ENCODE data around the gene KRT5. TPM values are rescaled to one million over a fixed set of nuclear protein-coding genes. Genes with fewer than 3 reads are reported as not detected.

The KRT5 gene
- total and polyA plus RNA-seq, 2 experiments from 2014 or later: not detected

- H3F3A ChIP-seq (ENCODE audit: insufficient read depth): no peaks in the 10 kb centered on the region
- no peak overlapping the region for H2AFZ ChIP-seq
- H3K27ac ChIP-seq: no peak overlapping the region
- 75% methylated on average over 4 of the region's 4 CpGs for WGBS, 2 experiments (ENCODE audit: low coverage in 1 of 2, low lambda C conversion rate in 2 of 2, missing lambda C conversion rate in 2 of 2)
- no peak overlapping the region for H3K9ac ChIP-seq
- H3K9me2 ChIP-seq (ENCODE audit: insufficient read depth): no peaks in the 10 kb centered on the region
- no peaks in the 10 kb centered on the region for H3K79me2 ChIP-seq (ENCODE audit: insufficient read depth)
- peaks cover 27% of the 10 kb centered on the region for H3K27me3 ChIP-seq (replicated peaks; ENCODE audit: insufficient read depth)
- H3K4me1 ChIP-seq (ENCODE audit: insufficient read depth): no peaks in the 10 kb centered on the region
- no peak overlapping the region for H3K4me2 ChIP-seq (ENCODE audit: unreplicated experiment)
- no peaks in the 10 kb centered on the region for H4K20me1 ChIP-seq (ENCODE audit: insufficient read depth)
- no peaks in the 10 kb centered on the region for H3K9me3 ChIP-seq (ENCODE audit: low read depth)
- no peak overlapping the region for H3K4me3 ChIP-seq
- DNase-seq: no peak
- no peaks in the 10 kb centered on the region for H3K36me3 ChIP-seq (ENCODE audit: low read depth)
- in situ Hi-C loops (cut with MboI): no loop called here
- TF ChIP-seq EZH2phosphoT487 (IDR thresholded peaks at IDR 0.05; ENCODE audit: insufficient read depth, low read depth): no peak
- no peak for TF ChIP-seq EZH2 (IDR thresholded peaks at IDR 0.05; ENCODE audit: insufficient read depth, poor library complexity, severe bottlenecking)
Observed at GRCh38 chr12:52523824-52524223, 3.6 kb upstream of the KRT5 start.

GRCh38 chr12:52522346-52523011 is 2.3 kb upstream of the KRT5 start:
- no peak overlapping the region for H3K4me3 ChIP-seq
- H3K9ac ChIP-seq: no peak overlapping the region
- H3K27ac ChIP-seq: no peak overlapping the region
- H3K9me2 ChIP-seq (ENCODE audit: insufficient read depth): no peaks in the 10 kb centered on the region
- H4K20me1 ChIP-seq (ENCODE audit: insufficient read depth): no peaks in the 10 kb centered on the region
- H3F3A ChIP-seq (ENCODE audit: insufficient read depth): no peaks in the 10 kb centered on the region
- TF ChIP-seq EZH2 (IDR thresholded peaks at IDR 0.05; ENCODE audit: insufficient read depth, poor library complexity, severe bottlenecking) (no peak), EZH2phosphoT487 (IDR thresholded peaks at IDR 0.05; ENCODE audit: insufficient read depth, low read depth) (no peak)
- no peaks in the 10 kb centered on the region for H3K9me3 ChIP-seq (ENCODE audit: low read depth)
- H3K36me3 ChIP-seq (ENCODE audit: low read depth): no peaks in the 10 kb centered on the region
- no peaks in the 10 kb centered on the region for H3K79me2 ChIP-seq (ENCODE audit: insufficient read depth)
- no peak overlapping the region for H2AFZ ChIP-seq
- no peak overlapping the region for H3K4me2 ChIP-seq (ENCODE audit: unreplicated experiment)
- no peaks in the 10 kb centered on the region for H3K4me1 ChIP-seq (ENCODE audit: insufficient read depth)
- peaks cover 33% of the 10 kb centered on the region for H3K27me3 ChIP-seq (replicated peaks; ENCODE audit: insufficient read depth)
- 24 to 33% methylated on average over 10 of the region's 10 CpGs for WGBS, 2 experiments (ENCODE audit: low coverage in 1 of 2, low lambda C conversion rate in 2 of 2, missing lambda C conversion rate in 2 of 2)
- in situ Hi-C loops (cut with MboI): no loop called here
- DNase-seq: peak; percentile 50

GRCh38 chr12:52521568-52522266 is 1.5 kb upstream of the KRT5 start:
- Histone ChIP-seq H3F3A (ENCODE audit: insufficient read depth) (no peaks in the 10 kb centered on the region), H3K27me3 (replicated peaks; ENCODE audit: insufficient read depth) (peaks cover 33% of the 10 kb centered on the region), H3K4me3 (no peak overlapping the region), H3K36me3 (ENCODE audit: low read depth) (no peaks in the 10 kb centered on the region), H3K27ac (no peak overlapping the region), H3K9ac (no peak overlapping the region), H4K20me1 (ENCODE audit: insufficient read depth) (no peaks in the 10 kb centered on the region), H3K4me2 (ENCODE audit: unreplicated experiment) (no peak overlapping the region), H3K9me3 (ENCODE audit: low read depth) (no peaks in the 10 kb centered on the region), H3K4me1 (ENCODE audit: insufficient read depth) (no peaks in the 10 kb centered on the region), H2AFZ (no peak overlapping the region), H3K79me2 (ENCODE audit: insufficient read depth) (no peaks in the 10 kb centered on the region), H3K9me2 (ENCODE audit: insufficient read depth) (no peaks in the 10 kb centered on the region)
- TF ChIP-seq EZH2phosphoT487 (IDR thresholded peaks at IDR 0.05; ENCODE audit: insufficient read depth, low read depth) (no peak), EZH2 (IDR thresholded peaks at IDR 0.05; ENCODE audit: insufficient read depth, poor library complexity, severe bottlenecking) (no peak)
- in situ Hi-C loops (cut with MboI): no loop called here
- DNase-seq: peak; percentile 64
- 67 to 74% methylated on average over 10 of the region's 10 CpGs for WGBS, 2 experiments (ENCODE audit: low coverage in 1 of 2, low lambda C conversion rate in 2 of 2, missing lambda C conversion rate in 2 of 2)

- no peaks in the 10 kb centered on the region for H3K4me1 ChIP-seq (ENCODE audit: insufficient read depth)
- no peaks in the 10 kb centered on the region for H3K9me3 ChIP-seq (ENCODE audit: low read depth)
- H3K36me3 ChIP-seq (ENCODE audit: low read depth): no peaks in the 10 kb centered on the region
- H3K27ac ChIP-seq: no peak overlapping the region
- no peak overlapping the region for H3K9ac ChIP-seq
- no peak overlapping the region for H2AFZ ChIP-seq
- peaks cover 37% of the 10 kb centered on the region for H3K27me3 ChIP-seq (replicated peaks; ENCODE audit: insufficient read depth)
- 86 to 87% methylated on average over 10 of the region's 10 CpGs for WGBS, 2 experiments (ENCODE audit: low coverage in 1 of 2, low lambda C conversion rate in 2 of 2, missing lambda C conversion rate in 2 of 2)
- no peaks in the 10 kb centered on the region for H3K79me2 ChIP-seq (ENCODE audit: insufficient read depth)
- in situ Hi-C loops (cut with MboI): no loop called here
- H4K20me1 ChIP-seq (ENCODE audit: insufficient read depth): no peaks in the 10 kb centered on the region
- TF ChIP-seq EZH2phosphoT487 (IDR thresholded peaks at IDR 0.05; ENCODE audit: insufficient read depth, low read depth) (no peak), EZH2 (IDR thresholded peaks at IDR 0.05; ENCODE audit: insufficient read depth, poor library complexity, severe bottlenecking) (no peak)
- DNase-seq: no peak
- H3K4me2 ChIP-seq (ENCODE audit: unreplicated experiment): no peak overlapping the region
- no peaks in the 10 kb centered on the region for H3K9me2 ChIP-seq (ENCODE audit: insufficient read depth)
- H3F3A ChIP-seq (ENCODE audit: insufficient read depth): no peaks in the 10 kb centered on the region
- H3K4me3 ChIP-seq: no peak overlapping the region
Observed at GRCh38 chr12:52521175-52521567, 977 bp upstream of the KRT5 start.

All from GM23248 (cell line).